HL-60 (cell line): ENCODE results near the gene SETD3.

Experiments
- DNase-seq, 2 experiments: peaks; one replicate each; pipeline ENCODE4 v3.0.0-alpha.2; 2010 to 2020; ENCODE audit warnings: low read depth in 1 of 2, low spot score in 1 of 2
- H3K27ac ChIP-seq: fragments of 250-450 bp; sonication (Bioruptor Pico); replicated peaks from 2 replicates; pipeline ENCODE4 v1.5.1; 2020; ENCODE audit warnings: mild to moderate bottlenecking, moderate library complexity
- H3K27me3 ChIP-seq: fragments of 250-450 bp; sonication (Bioruptor Pico); 2 replicates; pipeline ENCODE4 v1.5.1; 2021; ENCODE audit warnings: mild to moderate bottlenecking, moderate library complexity; ENCODE audit not compliant: insufficient read depth, poor library complexity, severe bottlenecking
- H3K4me3 ChIP-seq: replicated peaks from 2 replicates; pipeline ENCODE4 v1.5.1; 2011; ENCODE audit warnings: mild to moderate bottlenecking, control low read depth, low read length; ENCODE audit not compliant: insufficient read depth
- CTCF ChIP-seq: IDR thresholded peaks from one replicate; pipeline ENCODE4 v1.5.1; 2011; ENCODE audit warnings: low read length, control low read depth, inconsistent platforms; ENCODE audit not compliant: insufficient read depth
- GABPA ChIP-seq: IDR thresholded peaks from 2 replicates; pipeline ENCODE4 v1.6.1; 2012; ENCODE audit warnings: low read depth
- POLR2AphosphoS5 ChIP-seq: IDR thresholded peaks from 2 replicates; pipeline ENCODE4 v1.6.1; 2012; ENCODE audit warnings: low read depth
- REST ChIP-seq: IDR thresholded peaks from 2 replicates; pipeline ENCODE4 v1.6.1; 2012; ENCODE audit warnings: low read depth; ENCODE audit not compliant: insufficient replicate concordance
- SPI1 ChIP-seq: IDR thresholded peaks from 2 replicates; pipeline ENCODE4 v1.6.1; 2012; ENCODE audit warnings: low read depth, mild to moderate bottlenecking, borderline replicate concordance

Gene SETD3

GRCh38 chr14:99412117-99413061 lies 68.3 kb downstream of the SETD3 start:
- no peaks in the 10 kb centered on the region for H3K27me3 ChIP-seq
- TF ChIP-seq POLR2AphosphoS5 (no peak), CTCF (no peak), SPI1 (no peak), REST (no peak), GABPA (no peak)
- DNase-seq: no peak
- H3K4me3 ChIP-seq: no peak overlapping the region
- no peak overlapping the region for H3K27ac ChIP-seq

- Histone ChIP-seq H3K27ac (no peak overlapping the region), H3K27me3 (no peaks in the 10 kb centered on the region), H3K4me3 (no peak overlapping the region)
- TF ChIP-seq POLR2AphosphoS5 (no peak), CTCF (no peak), REST (no peak), GABPA (no peak)
- no peak for DNase-seq
Observed at GRCh38 chr14:99410019-99410418, 70.6 kb downstream of the SETD3 start.

GRCh38 chr14:99408971-99409289 lies 71.7 kb downstream of the SETD3 start:
- DNase-seq: no peak
- no peak for TF ChIP-seq POLR2AphosphoS5
- TF ChIP-seq GABPA: no peak
- Histone ChIP-seq H3K27me3 (no peaks in the 10 kb centered on the region), H3K4me3 (no peak overlapping the region), H3K27ac (no peak overlapping the region)

GRCh38 chr14:99408286-99408970 lies 72.2 kb downstream of the SETD3 start:
- Histone ChIP-seq H3K27me3 (no peaks in the 10 kb centered on the region), H3K27ac (no peak overlapping the region), H3K4me3 (no peak overlapping the region)
- no peak for DNase-seq
- no peak for TF ChIP-seq POLR2AphosphoS5
- no peak for TF ChIP-seq REST
- no peak for TF ChIP-seq SPI1
- TF ChIP-seq GABPA: no peak
- no peak for TF ChIP-seq CTCF
